Smooth muscle cell (in vitro differentiated cells): ENCODE measurements around the gene IARS2. TPM values are rescaled to one million over a fixed set of nuclear protein-coding genes. Genes with fewer than 3 reads are reported as not detected.

ENCODE experiments used
- DNase-seq: peaks from one replicate; lab custom pipeline; 2025; ENCODE audit not compliant: unreplicated experiment; lab: John Stamatoyannopoulos, UW
- H2AFZ ChIP-seq: fragments of 200-600 bp; sonication (generic); 2 replicates; pipeline ENCODE4 v1.6.0; 2016; ENCODE audit warnings: antibody characterized with exemption, low read depth, mild to moderate bottlenecking
- H3F3A ChIP-seq: fragments of 200-600 bp; sonication (generic); 2 replicates; pipeline ENCODE4 v1.6.0; 2017; ENCODE audit warnings: antibody characterized with exemption, low read depth
- H3K27ac ChIP-seq: fragments of 200-600 bp; sonication (generic); 2 replicates; pipeline ENCODE4 v1.5.1; 2016; ENCODE audit warnings: low read depth, mild to moderate bottlenecking
- H3K27me3 ChIP-seq: fragments of 200-600 bp; sonication (generic); 2 replicates; pipeline ENCODE4 v1.6.1; 2016; ENCODE audit warnings: low read depth, mild to moderate bottlenecking
- H3K36me3 ChIP-seq: fragments of 200-600 bp; sonication (generic); 2 replicates; pipeline ENCODE4 v1.5.1; 2016; ENCODE audit warnings: low read depth
- H3K4me1 ChIP-seq: fragments of 200-600 bp; sonication (generic); 2 replicates; pipeline ENCODE4 v1.5.1; 2016; ENCODE audit warnings: low read depth
- H3K4me2 ChIP-seq: fragments of 200-600 bp; sonication (generic); 2 replicates; pipeline ENCODE4 v1.6.0; 2016; ENCODE audit warnings: mild to moderate bottlenecking
- H3K4me3 ChIP-seq: fragments of 200-600 bp; sonication (generic); 2 replicates; pipeline ENCODE4 v1.5.1; 2016; ENCODE audit warnings: mild to moderate bottlenecking
- H3K79me2 ChIP-seq: fragments of 200-600 bp; sonication (generic); 2 replicates; pipeline ENCODE4 v1.6.0; 2016; ENCODE audit warnings: low read depth, mild to moderate bottlenecking
- H3K9ac ChIP-seq: fragments of 200-600 bp; sonication (generic); 2 replicates; pipeline ENCODE4 v1.6.0; 2016; ENCODE audit warnings: low read depth
- H3K9me3 ChIP-seq: fragments of 200-600 bp; sonication (generic); replicated peaks from 2 replicates; pipeline ENCODE4 v1.5.1; 2016; ENCODE audit warnings: low read depth
- H4K20me1 ChIP-seq: fragments of 200-600 bp; sonication (generic); 2 replicates; pipeline ENCODE4 v1.6.0; 2016; ENCODE audit warnings: low read depth
- WGBS: methylation state at CpG from one replicate; pipeline ENCODE4 v1.1.7; 2016; ENCODE audit warnings: low lambda C conversion rate; 5-methylcytosine and 5-hydroxymethylcytosine counted together
- polyA plus RNA-seq: library from polyadenylated mRNA; unstranded; fragments of >200 nt; fragmentation: Nextera tagmentation; extraction: Ambion mirVana; gene quantifications from 2 replicates; pipeline ENCODE4 v1.2.1, GENCODE V29; 2016
- total RNA-seq: library from RNA; depleted of rRNA; stranded (reverse); fragments of >200 nt; gene quantifications from 2 replicates; pipeline ENCODE4 v1.2.3, GENCODE V29; 2014
- TF ChIP-seq, protein P1 (sequence below): fragments of 200-600 bp; sonication (generic); IDR thresholded peaks from 2 replicates; pipeline ENCODE4 v1.5.1; 2017; ENCODE audit warnings: borderline replicate concordance, mild to moderate bottlenecking, antibody characterized with exemption; ENCODE audit not compliant: insufficient read depth, poor library complexity, severe bottlenecking

Gene IARS2
- total and polyA plus RNA-seq, 2 experiments from 2014 or later, result 42.5 to 81.0 TPM

DNA sequence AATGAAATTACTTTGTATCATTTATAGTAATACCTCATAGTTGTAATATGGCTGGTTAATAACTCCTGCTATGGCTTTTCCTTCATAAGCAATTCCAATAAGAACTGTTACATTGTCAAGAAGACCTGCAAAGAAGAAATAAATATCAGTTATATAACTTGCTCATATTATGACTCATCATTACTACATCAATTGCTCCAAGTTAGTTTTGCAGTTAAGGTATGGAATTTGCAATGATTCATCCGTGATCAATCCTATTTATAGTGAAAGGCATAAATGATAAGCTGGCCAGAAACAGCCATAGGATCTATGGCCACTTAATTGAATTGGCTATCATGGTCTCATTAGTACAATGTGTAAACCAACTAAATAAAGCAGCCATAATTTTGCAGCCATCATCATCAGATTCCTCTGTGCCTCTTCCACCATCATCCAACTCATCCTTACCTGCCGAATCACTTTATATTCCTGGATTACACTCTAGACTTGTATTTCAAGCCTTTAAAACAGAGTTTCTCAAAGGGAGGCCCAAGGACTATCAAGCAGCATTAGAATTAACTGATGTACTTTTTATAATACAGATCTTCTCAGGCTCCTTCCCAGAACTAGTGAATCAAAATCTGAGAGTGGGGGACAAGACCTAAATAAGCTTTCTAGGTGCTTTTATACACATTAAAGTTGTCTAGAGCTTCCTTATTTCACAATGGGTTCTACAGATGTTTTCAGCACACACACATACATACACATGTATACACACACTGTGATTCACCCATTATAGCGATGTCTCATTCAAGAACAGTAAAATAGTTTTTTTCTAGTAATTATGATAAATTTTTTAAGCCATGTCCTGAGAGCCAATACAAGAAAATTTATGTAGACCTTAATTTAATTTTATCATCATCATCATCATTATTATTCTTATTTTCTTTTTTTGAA lies 26.4 kb upstream of the IARS2 start:
- Histone ChIP-seq H3K27ac (no peak overlapping the region), H3K27me3 (no peaks in the 10 kb centered on the region), H3K4me1 (no peaks in the 10 kb centered on the region), H3K79me2 (no peaks in the 10 kb centered on the region), H3K9ac (no peak overlapping the region), H3F3A (no peaks in the 10 kb centered on the region), H3K36me3 (peaks cover 20% of the 10 kb centered on the region), H2AFZ (no peak overlapping the region), H3K4me3 (no peak overlapping the region), H3K4me2 (no peak overlapping the region), H3K9me3 (no peaks in the 10 kb centered on the region), H4K20me1 (no peaks in the 10 kb centered on the region)
- no peak for DNase-seq
- WGBS, result 94% methylated on average over 3 of the region's 3 CpGs
- TF ChIP-seq, protein P1, sequence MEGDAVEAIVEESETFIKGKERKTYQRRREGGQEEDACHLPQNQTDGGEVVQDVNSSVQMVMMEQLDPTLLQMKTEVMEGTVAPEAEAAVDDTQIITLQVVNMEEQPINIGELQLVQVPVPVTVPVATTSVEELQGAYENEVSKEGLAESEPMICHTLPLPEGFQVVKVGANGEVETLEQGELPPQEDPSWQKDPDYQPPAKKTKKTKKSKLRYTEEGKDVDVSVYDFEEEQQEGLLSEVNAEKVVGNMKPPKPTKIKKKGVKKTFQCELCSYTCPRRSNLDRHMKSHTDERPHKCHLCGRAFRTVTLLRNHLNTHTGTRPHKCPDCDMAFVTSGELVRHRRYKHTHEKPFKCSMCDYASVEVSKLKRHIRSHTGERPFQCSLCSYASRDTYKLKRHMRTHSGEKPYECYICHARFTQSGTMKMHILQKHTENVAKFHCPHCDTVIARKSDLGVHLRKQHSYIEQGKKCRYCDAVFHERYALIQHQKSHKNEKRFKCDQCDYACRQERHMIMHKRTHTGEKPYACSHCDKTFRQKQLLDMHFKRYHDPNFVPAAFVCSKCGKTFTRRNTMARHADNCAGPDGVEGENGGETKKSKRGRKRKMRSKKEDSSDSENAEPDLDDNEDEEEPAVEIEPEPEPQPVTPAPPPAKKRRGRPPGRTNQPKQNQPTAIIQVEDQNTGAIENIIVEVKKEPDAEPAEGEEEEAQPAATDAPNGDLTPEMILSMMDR, result no peak

DNA sequence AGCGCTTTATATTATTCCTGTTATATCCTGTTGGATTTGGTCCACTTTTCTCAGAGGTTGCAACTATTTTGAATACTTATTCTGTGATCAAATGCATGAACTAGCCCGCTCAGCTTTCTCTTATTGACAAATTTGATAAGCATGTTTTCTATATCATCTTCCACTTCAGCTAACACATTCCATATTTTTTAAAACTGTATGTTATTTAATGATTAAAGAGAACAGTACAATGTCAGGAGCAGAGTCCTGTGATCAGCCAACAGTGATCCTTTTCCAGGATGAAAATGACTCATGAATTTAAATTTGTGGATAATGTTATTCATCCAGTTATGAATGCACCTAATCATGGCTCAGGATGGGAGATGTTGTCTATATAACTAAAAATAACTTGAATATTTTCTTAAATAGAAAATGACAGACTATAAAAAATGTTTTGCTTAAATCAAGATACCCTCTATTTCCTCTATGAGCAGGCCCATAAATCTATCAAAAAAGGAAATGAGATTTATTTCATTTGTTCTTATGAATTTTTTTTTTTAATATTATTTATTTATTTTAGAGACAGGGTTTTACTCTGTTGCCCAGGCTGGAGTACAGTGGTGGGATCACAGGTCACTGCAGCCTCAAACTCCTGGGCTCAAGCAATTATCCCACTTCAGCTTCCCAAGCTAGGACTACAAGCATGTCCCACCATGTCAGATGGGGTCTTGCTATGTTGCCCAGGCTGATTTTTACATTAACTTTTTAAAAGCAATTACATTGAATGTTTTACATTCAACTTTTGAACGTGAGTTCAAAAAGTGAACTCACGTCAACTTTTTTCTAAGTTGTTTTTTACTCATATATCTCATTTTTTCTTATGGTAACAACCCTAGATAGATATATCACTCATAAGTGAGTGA lies 16.8 kb upstream of the IARS2 start:
- peaks cover 3% of the 10 kb centered on the region for H4K20me1 ChIP-seq
- no peak for DNase-seq

DNA sequence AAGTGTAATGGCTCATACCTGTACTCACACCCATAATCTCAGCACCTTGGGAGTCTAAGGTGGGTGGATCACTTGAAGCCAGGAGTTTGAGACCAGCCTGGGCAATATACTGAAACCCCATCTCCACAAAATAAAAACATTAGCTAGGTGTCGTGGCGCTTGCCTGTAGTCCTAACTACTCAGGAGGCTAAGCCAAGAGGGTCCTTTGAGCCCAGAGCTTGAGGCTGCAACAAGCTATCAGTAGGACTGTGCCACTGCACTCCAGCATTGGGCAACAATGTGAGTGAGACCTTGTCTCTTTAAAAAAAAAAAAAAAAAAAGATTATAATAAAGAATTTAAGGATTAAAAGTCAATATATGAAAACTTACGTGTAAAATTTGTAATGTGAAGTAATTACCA lies 16.0 kb upstream of the IARS2 start:
- Histone ChIP-seq H3F3A (no peaks in the 10 kb centered on the region), H3K79me2 (no peaks in the 10 kb centered on the region), H3K4me3 (no peak overlapping the region), H2AFZ (no peak overlapping the region), H3K9ac (no peak overlapping the region), H3K27ac (no peak overlapping the region), H3K36me3 (peaks cover 3% of the 10 kb centered on the region), H3K4me1 (no peaks in the 10 kb centered on the region), H3K4me2 (no peak overlapping the region), H4K20me1 (peaks cover 3% of the 10 kb centered on the region), H3K27me3 (no peaks in the 10 kb centered on the region), H3K9me3 (no peaks in the 10 kb centered on the region)
- whole genome bisulfite sequencing, result 94% methylated on average over 3 of the region's 3 CpGs
- no peak for DNase-seq
- TF ChIP-seq, protein P1, result no peak

More for the DNA sequence above, 16.8 kb upstream of the IARS2 start:
- TF ChIP-seq, protein P1, result no peak
- Histone ChIP-seq H3K27ac (no peak overlapping the region), H3K36me3 (peaks cover 9% of the 10 kb centered on the region), H3K4me3 (no peak overlapping the region), H2AFZ (no peak overlapping the region), H3K4me1 (no peaks in the 10 kb centered on the region), H3K79me2 (no peaks in the 10 kb centered on the region), H3F3A (no peaks in the 10 kb centered on the region), H3K4me2 (no peak overlapping the region), H3K27me3 (no peaks in the 10 kb centered on the region), H3K9me3 (no peaks in the 10 kb centered on the region), H3K9ac (no peak overlapping the region)
- WGBS, result 98% methylated on average over 4 of the region's 4 CpGs
